ENCODE measurements around the gene LPCAT3. TPM values are rescaled to one million over a fixed set of nuclear protein-coding genes. Genes with fewer than 3 reads are reported as not detected.

LPCAT3 gene
- total and polyA plus RNA-seq, 4 donors = 41.9 to 96.5 (median 77.0) TPM

DNA sequence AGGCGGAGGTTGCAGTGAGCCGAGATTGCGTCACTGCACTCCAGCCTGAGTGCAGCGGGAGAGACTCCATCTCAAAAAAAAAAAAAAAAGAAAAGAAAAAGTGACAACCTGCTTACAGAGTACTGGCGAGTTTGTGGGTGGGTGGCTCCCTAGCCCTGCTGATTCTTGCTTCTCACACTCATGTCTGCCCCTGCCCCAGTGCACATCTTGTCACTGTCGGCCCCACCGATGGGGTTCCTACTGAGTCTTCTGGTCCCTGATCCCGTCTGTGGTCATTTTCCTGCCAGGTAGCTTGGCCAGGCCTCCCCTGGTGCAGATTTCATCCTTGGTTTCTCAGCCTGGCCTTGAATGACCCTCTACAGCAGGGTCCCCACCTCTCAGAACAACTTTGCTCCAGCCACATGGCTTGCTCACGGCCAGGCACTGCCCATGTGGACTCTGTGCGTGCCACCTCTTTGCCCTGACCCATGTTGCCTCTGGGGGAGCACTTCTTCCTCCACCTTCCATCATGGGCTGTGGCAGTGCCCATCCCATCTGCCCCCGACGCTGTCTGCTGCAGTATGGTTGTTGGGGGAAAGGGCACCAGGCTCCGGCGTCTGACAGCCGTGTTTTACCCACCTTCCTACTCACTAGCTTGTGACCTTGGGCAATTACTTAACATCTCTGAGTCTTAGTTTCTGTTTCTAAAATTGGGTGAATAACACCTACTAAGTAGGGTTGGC lies 69.2 kb downstream of the LPCAT3 start:
- Histone ChIP-seq H3K27me3 (ENCODE audit: control insufficient read depth in 4 of 4, insufficient read depth in 4 of 4, low read length in 3 of 4) (no peaks in the 10 kb centered on the region), H3K4me1 (ENCODE audit: control insufficient read depth in 4 of 4, insufficient read depth in 4 of 4, low read length in 3 of 4) (peaks cover 6 to 30% (median 24%) of the 10 kb centered on the region in 4 donors), H3K4me3 (ENCODE audit: low read depth in 1 of 3, low read length in 3 of 3) (no peak overlapping the region), H3K9me3 (ENCODE audit: control insufficient read depth in 4 of 4, low read length in 3 of 4) (no peaks in the 10 kb centered on the region), H3K9ac (ENCODE audit: low read depth in 1 of 2, low read length in 2 of 2) (no peak overlapping the region), H3K27ac (ENCODE audit: low read depth in 1 of 2, low read length in 2 of 2) (peak overlapping the region; percentile 48 to 49), H3K36me3 (ENCODE audit: control insufficient read depth in 4 of 4, insufficient read depth in 3 of 4, low read depth in 1 of 4, low read length in 3 of 4) (no peaks in the 10 kb centered on the region)
- no peak for TF ChIP-seq RAD21 (IDR thresholded peaks at IDR 0.05)
- TF ChIP-seq, protein P1, sequence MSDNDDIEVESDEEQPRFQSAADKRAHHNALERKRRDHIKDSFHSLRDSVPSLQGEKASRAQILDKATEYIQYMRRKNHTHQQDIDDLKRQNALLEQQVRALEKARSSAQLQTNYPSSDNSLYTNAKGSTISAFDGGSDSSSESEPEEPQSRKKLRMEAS (IDR thresholded peaks at IDR 0.05) = no peak
- 83% methylated on average over 15 of the region's 15 CpGs for WGBS
- DNase-seq (ENCODE audit: low spot score) = no peak

- Histone ChIP-seq H3K36me3 (ENCODE audit: control insufficient read depth in 4 of 4, insufficient read depth in 3 of 4, low read depth in 1 of 4, low read length in 3 of 4) (no peaks in the 10 kb centered on the region), H3K9me3 (ENCODE audit: control insufficient read depth in 4 of 4, low read length in 3 of 4) (no peaks in the 10 kb centered on the region), H3K9ac (ENCODE audit: low read depth in 1 of 2, low read length in 2 of 2) (no peak overlapping the region), H3K27me3 (ENCODE audit: control insufficient read depth in 4 of 4, insufficient read depth in 4 of 4, low read length in 3 of 4) (no peaks in the 10 kb centered on the region), H3K4me1 (ENCODE audit: control insufficient read depth in 4 of 4, insufficient read depth in 4 of 4, low read length in 3 of 4) (peaks cover 9 to 38% (median 27%) of the 10 kb centered on the region in 4 donors), H3K27ac (ENCODE audit: low read depth in 1 of 2, low read length in 2 of 2) (no peak overlapping the region), H3K4me3 (ENCODE audit: low read depth in 1 of 3, low read length in 3 of 3) (no peak overlapping the region)
- DNase-seq (ENCODE audit: low spot score) = no peak
- TF ChIP-seq TAF1 (conservative IDR thresholded peaks at IDR 0.05) (no peak), FOXA2 (IDR thresholded peaks at IDR 0.05) (no peak)
- TF ChIP-seq, protein P2, sequence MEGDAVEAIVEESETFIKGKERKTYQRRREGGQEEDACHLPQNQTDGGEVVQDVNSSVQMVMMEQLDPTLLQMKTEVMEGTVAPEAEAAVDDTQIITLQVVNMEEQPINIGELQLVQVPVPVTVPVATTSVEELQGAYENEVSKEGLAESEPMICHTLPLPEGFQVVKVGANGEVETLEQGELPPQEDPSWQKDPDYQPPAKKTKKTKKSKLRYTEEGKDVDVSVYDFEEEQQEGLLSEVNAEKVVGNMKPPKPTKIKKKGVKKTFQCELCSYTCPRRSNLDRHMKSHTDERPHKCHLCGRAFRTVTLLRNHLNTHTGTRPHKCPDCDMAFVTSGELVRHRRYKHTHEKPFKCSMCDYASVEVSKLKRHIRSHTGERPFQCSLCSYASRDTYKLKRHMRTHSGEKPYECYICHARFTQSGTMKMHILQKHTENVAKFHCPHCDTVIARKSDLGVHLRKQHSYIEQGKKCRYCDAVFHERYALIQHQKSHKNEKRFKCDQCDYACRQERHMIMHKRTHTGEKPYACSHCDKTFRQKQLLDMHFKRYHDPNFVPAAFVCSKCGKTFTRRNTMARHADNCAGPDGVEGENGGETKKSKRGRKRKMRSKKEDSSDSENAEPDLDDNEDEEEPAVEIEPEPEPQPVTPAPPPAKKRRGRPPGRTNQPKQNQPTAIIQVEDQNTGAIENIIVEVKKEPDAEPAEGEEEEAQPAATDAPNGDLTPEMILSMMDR (IDR thresholded peaks at IDR 0.05; ENCODE audit: low read depth, low read length, missing input control) = no peak
- TF ChIP-seq, protein P3, sequence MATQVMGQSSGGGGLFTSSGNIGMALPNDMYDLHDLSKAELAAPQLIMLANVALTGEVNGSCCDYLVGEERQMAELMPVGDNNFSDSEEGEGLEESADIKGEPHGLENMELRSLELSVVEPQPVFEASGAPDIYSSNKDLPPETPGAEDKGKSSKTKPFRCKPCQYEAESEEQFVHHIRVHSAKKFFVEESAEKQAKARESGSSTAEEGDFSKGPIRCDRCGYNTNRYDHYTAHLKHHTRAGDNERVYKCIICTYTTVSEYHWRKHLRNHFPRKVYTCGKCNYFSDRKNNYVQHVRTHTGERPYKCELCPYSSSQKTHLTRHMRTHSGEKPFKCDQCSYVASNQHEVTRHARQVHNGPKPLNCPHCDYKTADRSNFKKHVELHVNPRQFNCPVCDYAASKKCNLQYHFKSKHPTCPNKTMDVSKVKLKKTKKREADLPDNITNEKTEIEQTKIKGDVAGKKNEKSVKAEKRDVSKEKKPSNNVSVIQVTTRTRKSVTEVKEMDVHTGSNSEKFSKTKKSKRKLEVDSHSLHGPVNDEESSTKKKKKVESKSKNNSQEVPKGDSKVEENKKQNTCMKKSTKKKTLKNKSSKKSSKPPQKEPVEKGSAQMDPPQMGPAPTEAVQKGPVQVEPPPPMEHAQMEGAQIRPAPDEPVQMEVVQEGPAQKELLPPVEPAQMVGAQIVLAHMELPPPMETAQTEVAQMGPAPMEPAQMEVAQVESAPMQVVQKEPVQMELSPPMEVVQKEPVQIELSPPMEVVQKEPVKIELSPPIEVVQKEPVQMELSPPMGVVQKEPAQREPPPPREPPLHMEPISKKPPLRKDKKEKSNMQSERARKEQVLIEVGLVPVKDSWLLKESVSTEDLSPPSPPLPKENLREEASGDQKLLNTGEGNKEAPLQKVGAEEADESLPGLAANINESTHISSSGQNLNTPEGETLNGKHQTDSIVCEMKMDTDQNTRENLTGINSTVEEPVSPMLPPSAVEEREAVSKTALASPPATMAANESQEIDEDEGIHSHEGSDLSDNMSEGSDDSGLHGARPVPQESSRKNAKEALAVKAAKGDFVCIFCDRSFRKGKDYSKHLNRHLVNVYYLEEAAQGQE (IDR thresholded peaks at IDR 0.05) = no peak
- WGBS = 87% methylated on average over 8 of the region's 8 CpGs
Observed at GRCh38 chr12:6947615-6948014, 70.7 kb downstream of the LPCAT3 start.

GRCh38 chr12:6946920-6947374 lies 71.3 kb downstream of the LPCAT3 start:
- WGBS = 50% methylated on average over 8 of the region's 8 CpGs
- H3K36me3 ChIP-seq (ENCODE audit: control insufficient read depth in 4 of 4, insufficient read depth in 3 of 4, low read depth in 1 of 4, low read length in 3 of 4) = no peaks in the 10 kb centered on the region
- peaks cover 9 to 38% (median 27%) of the 10 kb centered on the region in 4 donors for H3K4me1 ChIP-seq (ENCODE audit: control insufficient read depth in 4 of 4, insufficient read depth in 4 of 4, low read length in 3 of 4)
- H3K9me3 ChIP-seq (ENCODE audit: control insufficient read depth in 4 of 4, low read length in 3 of 4) = no peaks in the 10 kb centered on the region
- no peak for DNase-seq (ENCODE audit: low spot score)
- peak overlapping the region in 1 of 2 donors; percentile 52 for H3K9ac ChIP-seq (ENCODE audit: low read depth in 1 of 2, low read length in 2 of 2)
- no peaks in the 10 kb centered on the region for H3K27me3 ChIP-seq (ENCODE audit: control insufficient read depth in 4 of 4, insufficient read depth in 4 of 4, low read length in 3 of 4)
- H3K27ac ChIP-seq (ENCODE audit: low read depth in 1 of 2, low read length in 2 of 2) = peak overlapping the region; percentile 86 to 96
- H3K4me3 ChIP-seq (ENCODE audit: low read depth in 1 of 3, low read length in 3 of 3) = peak overlapping the region; percentile 56 to 69 (median 67)
- TF ChIP-seq TAF1 (conservative IDR thresholded peaks at IDR 0.05) = no peak
- TF ChIP-seq HNF4A (conservative IDR thresholded peaks at IDR 0.05) = no peak
- TF ChIP-seq, protein P2 (IDR thresholded peaks at IDR 0.05; ENCODE audit: low read depth, low read length, missing input control) = no peak
- TF ChIP-seq RAD21 (IDR thresholded peaks at IDR 0.05) = no peak
- no peak for TF ChIP-seq SP1 (IDR thresholded peaks at IDR 0.05)
- no peak for TF ChIP-seq RXRA (IDR thresholded peaks at IDR 0.05)
- TF ChIP-seq, protein P1 (IDR thresholded peaks at IDR 0.05) = no peak
- no peak for TF ChIP-seq GABPA (IDR thresholded peaks at IDR 0.05 in 1 of 2, conservative IDR thresholded peaks at IDR 0.05 in 1 of 2)
- TF ChIP-seq, protein P4, sequence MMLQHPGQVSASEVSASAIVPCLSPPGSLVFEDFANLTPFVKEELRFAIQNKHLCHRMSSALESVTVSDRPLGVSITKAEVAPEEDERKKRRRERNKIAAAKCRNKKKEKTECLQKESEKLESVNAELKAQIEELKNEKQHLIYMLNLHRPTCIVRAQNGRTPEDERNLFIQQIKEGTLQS (IDR thresholded peaks at IDR 0.05) = no peak
- TF ChIP-seq, protein P3 (IDR thresholded peaks at IDR 0.05) = no peak
- no peak for TF ChIP-seq FOXA1 (IDR thresholded peaks at IDR 0.05)

All from liver (tissue), 9 donors.